Epithelial cell of proximal tubule (primary cell): ENCODE results near the gene ZC3H14. TPM values are rescaled to one million over a fixed set of nuclear protein-coding genes. Genes with fewer than 3 reads are reported as not detected.

Source experiments
- DNase-seq: peaks from one replicate; pipeline ENCODE4 v3.0.0-alpha.2; 2011; ENCODE audit warnings: low read depth
- H3K4me3 ChIP-seq: 2 replicates; pipeline ENCODE4 v1.5.1; 2011; ENCODE audit warnings: low read depth, mild to moderate bottlenecking, low read length
- CTCF ChIP-seq: conservative IDR thresholded peaks from 2 replicates; pipeline ENCODE4 v1.5.1; 2012; ENCODE audit warnings: low read depth, mild to moderate bottlenecking, low read length
- total RNA-seq: library from RNA; depleted of rRNA; stranded (reverse); fragments of >200 nt; gene quantifications from 2 replicates; pipeline ENCODE4 v1.2.3, GENCODE V29; 2015

Gene ZC3H14
- total RNA-seq, 1 donor from 2014 or later: 55.1 TPM

DNA sequence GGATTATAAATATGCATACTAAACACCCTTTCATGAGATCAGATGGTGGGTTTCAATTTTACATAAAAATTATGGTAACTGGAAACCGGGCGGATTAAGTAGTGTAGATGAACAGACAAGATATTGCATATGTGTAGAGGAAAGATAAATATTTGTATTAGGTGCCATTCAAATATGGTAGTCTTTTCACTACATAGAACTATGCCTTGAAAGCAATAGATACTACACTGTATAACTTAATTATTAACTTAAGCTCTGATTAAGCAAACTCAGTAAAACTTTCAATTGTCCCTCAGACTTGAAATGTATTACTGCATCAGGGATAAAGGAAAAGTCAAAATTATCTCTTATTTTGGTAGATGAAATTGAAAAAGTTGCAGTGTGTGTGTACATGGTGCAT lies 10.0 kb upstream of the ZC3H14 start:
- DNase-seq: no peak
- H3K4me3 ChIP-seq: no peak overlapping the region
- no peak for TF ChIP-seq CTCF

- H3K4me3 ChIP-seq: peak overlapping the region; percentile 85
- no peak for TF ChIP-seq CTCF
- no peak for DNase-seq
These were observed 8.9 kb upstream of the ZC3H14 start for GRCh38 chr14:88553886-88554456.

DNA sequence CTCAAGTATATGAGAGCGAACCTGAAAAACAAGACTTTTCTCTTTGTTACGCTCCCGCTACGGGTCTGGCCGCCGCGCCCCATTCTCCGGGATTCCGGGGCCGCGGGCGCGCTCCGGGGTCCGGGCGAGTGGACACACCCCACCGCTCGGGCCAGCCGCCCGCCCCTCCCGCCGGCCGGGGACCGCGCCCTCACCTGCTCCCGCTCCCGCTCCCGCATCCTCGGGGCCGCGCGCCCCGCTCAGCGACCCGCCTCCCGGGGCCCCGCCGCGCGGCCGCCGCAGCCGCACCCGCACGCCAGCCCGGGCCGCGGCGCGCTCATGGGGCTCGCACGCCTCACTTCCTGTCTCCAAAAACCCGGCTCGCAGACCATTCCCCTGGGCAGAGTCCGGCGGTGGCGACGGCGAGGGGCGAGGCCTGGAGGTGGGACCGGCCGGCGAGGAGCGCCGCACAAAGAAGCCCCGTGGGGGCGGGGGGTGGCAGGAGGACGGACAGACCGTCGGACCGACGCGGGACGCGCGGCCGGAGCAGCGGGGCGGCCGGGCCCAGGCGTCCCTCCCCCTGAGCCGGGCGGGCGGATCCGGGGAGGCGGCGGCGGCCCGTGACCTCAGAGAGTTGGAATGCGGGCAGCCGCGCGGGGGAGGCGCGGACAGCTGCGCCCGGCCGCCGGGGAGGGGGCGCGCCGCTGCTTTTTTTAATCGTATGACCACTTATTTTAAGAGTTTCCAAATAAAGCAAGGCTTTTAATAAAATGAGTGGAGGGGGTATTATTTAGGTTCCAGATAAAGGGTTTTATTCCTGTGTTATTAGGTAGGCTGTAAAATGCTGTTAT lies 8.2 kb upstream of the ZC3H14 start, which contains the start of gene PTPN21:
TSS of gene PTPN21 (minus strand) at position 551 of the 830 bp plus-strand sequence. CDS start 4,590 bp downstream, outside the sequence.
- DNase-seq: no peak
- TF ChIP-seq CTCF: no peak
- peak within 1 kb of the TSS; percentile 85 for H3K4me3 ChIP-seq

DNA sequence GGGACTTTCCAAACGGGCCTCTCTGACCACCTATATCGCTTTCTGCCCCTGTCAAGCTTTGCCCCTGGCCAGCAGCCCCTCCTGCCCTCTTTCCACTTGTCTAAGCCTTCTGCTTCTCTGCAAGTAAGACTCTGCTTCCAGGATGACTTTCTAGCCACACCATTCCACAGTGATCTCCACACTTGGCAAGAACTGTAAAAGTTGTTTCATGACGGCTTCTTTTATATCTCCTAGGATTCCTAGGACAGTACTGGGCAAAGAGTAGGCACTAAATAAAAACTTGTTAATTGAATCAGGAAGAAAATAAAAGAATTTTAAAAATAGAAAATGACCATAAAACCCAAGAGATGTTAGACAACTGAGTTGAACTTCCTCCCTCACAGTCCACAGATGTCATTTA lies 6.3 kb upstream of the ZC3H14 start:
- TF ChIP-seq CTCF: no peak
- no peak for DNase-seq
- H3K4me3 ChIP-seq: no peak overlapping the region

- H3K4me3 ChIP-seq: no peak overlapping the region
- no peak for DNase-seq
- peak; percentile 62 for TF ChIP-seq CTCF
These were observed 3.0 kb upstream of the ZC3H14 start for GRCh38 chr14:88559852-88560251.

- no peak for DNase-seq
- no peak for TF ChIP-seq CTCF
- H3K4me3 ChIP-seq: peak overlapping the region; percentile 93
These were observed 356 bp upstream of the ZC3H14 start for GRCh38 chr14:88562532-88562830.

GRCh38 chr14:88563845-88564244 lies 1.0 kb downstream of the ZC3H14 start:
- peak overlapping the region; percentile 93 for H3K4me3 ChIP-seq
- DNase-seq: no peak
- TF ChIP-seq CTCF: no peak
